Uterus (tissue), 4 donors: ENCODE results near the gene RANBP10. TPM values are rescaled to one million over a fixed set of nuclear protein-coding genes. Genes with fewer than 3 reads are reported as not detected.

Source experiments
- DNase-seq, 2 donors: peaks; one replicate each; pipeline ENCODE4 v3.0.0-alpha.2; 2019 to 2020
- H3K27ac ChIP-seq, 2 donors: fragments of 200-600 bp; sonication (generic); 1 replicate in 1 of 2; 2 replicates in 1 of 2; pipeline ENCODE4 v1.5.1; 2016 to 2018
- H3K27me3 ChIP-seq, 2 donors: fragments of 200-600 bp; sonication (generic); one replicate each; pipeline ENCODE4 v1.5.1; 2018 to 2019; ENCODE audit warnings: control low read depth in 1 of 2
- H3K36me3 ChIP-seq, 2 donors: fragments of 200-600 bp; sonication (generic); one replicate each; pipeline ENCODE4 v1.5.1; 2019; ENCODE audit warnings: control low read depth in 1 of 2
- H3K4me1 ChIP-seq, 2 donors: fragments of 200-600 bp; sonication (generic); one replicate each; pipeline ENCODE4 v1.5.1; 2018 to 2019; ENCODE audit warnings: control low read depth in 1 of 2
- H3K4me3 ChIP-seq, 2 donors: fragments of 200-600 bp; sonication (generic); 1 replicate in 1 of 2; 2 replicates in 1 of 2; pipeline ENCODE4 v1.5.1; 2018 to 2019; ENCODE audit warnings: mild to moderate bottlenecking in 1 of 2
- H3K9me3 ChIP-seq, 2 donors: fragments of 200-600 bp; sonication (generic); one replicate each; pipeline ENCODE4 v1.5.1; 2019; ENCODE audit warnings: control low read depth in 1 of 2
- POLR2A ChIP-seq, 2 donors: fragments of 450-650 bp; IDR thresholded peaks; one replicate each; pipeline ENCODE4 v1.6.1; 2016; ENCODE audit warnings: antibody characterized with exemption in 2 of 2, mild to moderate bottlenecking in 1 of 2, moderate library complexity in 1 of 2
- intact Hi-C: fragments of 100-400 bp; cut with DNase I; formaldehyde crosslinking; loops from one replicate; pipeline ENCODE4 v1.15.1; 2023; ENCODE audit warnings: low total_unique reads
- total RNA-seq, 4 donors: library from RNA; depleted of rRNA in 3 of 4; stranded (reverse); fragments of >200 nt in 3 of 4; gene quantifications; one replicate each; pipeline versions ENCODE4 v1.1.0 to v1.2.4, GENCODE V29; 2014 to 2023
- TF ChIP-seq, protein P1 (sequence below), 4 experiments: fragments of 200-600 bp in 2 of 4; fragments of 450-650 bp in 2 of 4; sonication (generic) in 2 of 4; IDR thresholded peaks; one replicate each; pipeline ENCODE4 v1.5.1; 2016 to 2019; ENCODE audit warnings: antibody characterized with exemption in 4 of 4, mild to moderate bottlenecking in 2 of 4, moderate library complexity in 1 of 4
- donor health status: DM: yes; HTN: yes; CAD: no.

Gene RANBP10
- total RNA-seq, 4 donors from 2014 or later, result 4.9 to 22.7 (median 8.5) TPM

DNA sequence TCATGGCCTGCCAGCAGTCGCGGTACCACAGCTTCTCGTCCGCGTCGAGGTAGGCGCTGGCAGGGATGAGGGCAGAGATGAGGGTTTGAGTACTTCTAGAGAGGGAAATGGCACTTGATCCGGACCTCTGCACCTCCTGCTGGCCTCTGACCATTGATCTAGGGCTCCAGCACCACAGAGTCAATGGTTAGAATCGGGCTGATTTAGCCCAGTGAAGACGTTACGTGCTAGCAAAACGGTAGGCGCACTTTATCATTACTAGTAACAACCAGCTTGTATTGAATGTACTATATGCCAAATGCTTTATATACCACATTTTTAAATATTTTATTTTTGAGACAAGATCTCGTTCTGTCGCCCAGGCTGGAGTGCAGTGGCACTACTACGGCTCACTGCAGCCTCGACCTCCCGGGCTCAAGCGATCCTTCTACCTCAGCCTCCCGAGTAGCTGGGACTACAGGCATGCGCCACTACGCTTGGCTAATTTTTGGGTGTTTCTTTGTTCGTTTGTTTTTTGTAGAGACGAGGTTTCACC is 855 bp upstream of the RANBP10 start:
- Histone ChIP-seq H3K27me3 (no peaks in the 10 kb centered on the region), H3K36me3 (no peaks in the 10 kb centered on the region), H3K4me1 (no peaks in the 10 kb centered on the region), H3K4me3 (peak overlapping the region; percentile 83 to 89), H3K27ac (peak overlapping the region; percentile 77 to 85), H3K9me3 (no peaks in the 10 kb centered on the region)
- TF ChIP-seq, protein P1, sequence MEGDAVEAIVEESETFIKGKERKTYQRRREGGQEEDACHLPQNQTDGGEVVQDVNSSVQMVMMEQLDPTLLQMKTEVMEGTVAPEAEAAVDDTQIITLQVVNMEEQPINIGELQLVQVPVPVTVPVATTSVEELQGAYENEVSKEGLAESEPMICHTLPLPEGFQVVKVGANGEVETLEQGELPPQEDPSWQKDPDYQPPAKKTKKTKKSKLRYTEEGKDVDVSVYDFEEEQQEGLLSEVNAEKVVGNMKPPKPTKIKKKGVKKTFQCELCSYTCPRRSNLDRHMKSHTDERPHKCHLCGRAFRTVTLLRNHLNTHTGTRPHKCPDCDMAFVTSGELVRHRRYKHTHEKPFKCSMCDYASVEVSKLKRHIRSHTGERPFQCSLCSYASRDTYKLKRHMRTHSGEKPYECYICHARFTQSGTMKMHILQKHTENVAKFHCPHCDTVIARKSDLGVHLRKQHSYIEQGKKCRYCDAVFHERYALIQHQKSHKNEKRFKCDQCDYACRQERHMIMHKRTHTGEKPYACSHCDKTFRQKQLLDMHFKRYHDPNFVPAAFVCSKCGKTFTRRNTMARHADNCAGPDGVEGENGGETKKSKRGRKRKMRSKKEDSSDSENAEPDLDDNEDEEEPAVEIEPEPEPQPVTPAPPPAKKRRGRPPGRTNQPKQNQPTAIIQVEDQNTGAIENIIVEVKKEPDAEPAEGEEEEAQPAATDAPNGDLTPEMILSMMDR (IDR thresholded peaks at IDR 0.05), result peak in 2 of 4 experiments; percentile 5 to 13
- no peak for TF ChIP-seq POLR2A (IDR thresholded peaks at IDR 0.05)
- intact Hi-C loops, result no loop called here
- DNase-seq, result no peak

DNA sequence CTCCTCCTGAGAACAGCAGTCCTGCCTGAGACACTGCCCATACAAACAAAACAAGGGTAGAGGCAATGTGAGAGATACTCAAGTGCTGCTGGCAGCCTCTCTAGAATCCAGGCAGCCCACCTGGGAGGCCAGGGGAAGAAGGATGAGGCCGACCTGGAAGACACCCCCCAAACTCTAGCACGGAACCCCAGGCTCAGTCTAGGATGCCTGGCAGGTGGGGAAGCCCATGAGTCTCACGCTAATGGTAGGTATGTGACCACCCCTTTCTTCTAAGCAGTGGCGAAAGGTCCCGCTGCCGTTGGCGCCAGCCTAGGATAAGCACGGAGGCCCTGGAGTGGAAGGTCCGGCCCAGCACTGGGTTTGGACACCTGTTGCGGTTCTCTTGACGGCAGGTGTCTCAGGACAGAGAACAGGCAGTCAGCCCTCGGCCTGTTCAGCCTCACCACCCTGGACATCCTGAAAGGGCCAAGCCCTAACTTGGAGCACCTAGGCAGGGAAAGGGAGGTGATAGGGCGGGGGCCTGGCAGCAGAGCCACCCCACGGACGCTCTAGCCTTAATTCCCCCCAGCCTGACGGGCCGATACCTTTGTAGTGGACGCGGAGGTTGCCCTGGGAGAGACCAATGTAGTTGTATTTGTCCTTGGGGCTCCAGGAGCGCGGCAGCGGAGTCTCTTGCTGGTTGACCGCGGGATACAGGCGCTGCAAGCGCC is 487 bp downstream of the RANBP10 start:
- no peaks in the 10 kb centered on the region for H3K27me3 ChIP-seq
- peak overlapping the region; percentile 79 to 87 for H3K27ac ChIP-seq
- intact Hi-C loops, result no loop called here
- H3K9me3 ChIP-seq, result no peaks in the 10 kb centered on the region
- H3K4me3 ChIP-seq, result peak overlapping the region; percentile 83 to 89
- peak in 1 of 2 donors; percentile 25 for DNase-seq
- no peaks in the 10 kb centered on the region for H3K36me3 ChIP-seq
- no peaks in the 10 kb centered on the region for H3K4me1 ChIP-seq
- TF ChIP-seq POLR2A (IDR thresholded peaks at IDR 0.05), result no peak
- TF ChIP-seq, protein P1 (IDR thresholded peaks at IDR 0.05), result no peak

DNA sequence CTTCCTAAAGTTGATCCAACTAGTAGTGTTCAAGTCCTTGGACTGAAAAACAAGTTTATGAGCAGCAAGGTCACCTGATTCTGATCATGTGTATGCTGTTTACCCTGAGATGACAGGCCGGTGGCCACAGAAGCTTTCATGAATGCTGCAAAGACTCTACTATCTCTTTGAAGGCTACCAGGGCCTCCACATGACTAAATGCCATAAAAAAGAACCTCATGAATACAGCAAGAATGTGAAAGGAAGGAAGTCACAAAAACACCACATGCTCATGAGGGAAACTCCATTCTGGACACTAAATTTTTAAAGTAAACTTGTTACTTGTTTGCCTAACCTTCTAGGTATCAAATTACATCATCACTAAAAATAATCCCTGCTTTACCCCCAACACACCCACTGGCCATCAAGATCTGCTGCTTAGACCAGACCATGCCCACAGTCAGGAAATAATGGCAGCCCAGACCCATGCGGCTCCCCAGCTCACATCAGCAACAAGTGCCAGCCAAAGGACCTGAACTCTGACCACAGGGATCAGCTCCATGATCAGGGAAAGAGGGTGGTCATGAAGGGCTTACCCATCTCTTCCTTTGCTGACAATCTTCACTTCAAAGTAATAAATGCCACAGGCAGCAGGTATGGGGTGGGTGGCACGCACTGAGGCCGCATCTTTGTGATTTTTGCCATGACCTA is 1.4 kb downstream of the RANBP10 start:
- Histone ChIP-seq H3K4me3 (peak overlapping the region in 1 of 2 donors; percentile 89), H3K36me3 (no peaks in the 10 kb centered on the region), H3K27me3 (no peaks in the 10 kb centered on the region), H3K4me1 (no peaks in the 10 kb centered on the region), H3K27ac (no peak overlapping the region), H3K9me3 (no peaks in the 10 kb centered on the region)
- no peak for DNase-seq
- TF ChIP-seq, protein P1 (IDR thresholded peaks at IDR 0.05), result no peak
- TF ChIP-seq POLR2A (IDR thresholded peaks at IDR 0.05), result no peak
- intact Hi-C loops, result no loop called here

DNA sequence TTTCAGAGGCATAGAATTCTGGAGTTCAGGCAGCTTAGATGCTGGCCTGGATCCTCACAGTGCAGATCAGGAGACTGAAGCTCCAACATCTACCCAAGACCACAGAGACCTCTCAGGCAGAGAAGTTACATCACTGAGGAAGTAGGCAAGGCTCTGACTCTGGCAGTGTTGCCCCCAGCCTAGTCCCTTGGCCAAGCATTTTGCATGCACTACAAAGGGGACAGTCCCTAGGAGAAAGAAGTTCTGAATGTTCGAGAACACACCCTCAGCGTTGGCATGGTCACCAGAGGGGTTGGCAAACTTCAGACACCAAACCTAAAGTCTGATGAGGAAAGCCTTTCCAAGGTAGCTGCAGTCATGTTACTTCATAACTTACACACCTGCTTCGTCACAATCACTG is 2.5 kb downstream of the RANBP10 start:
- Histone ChIP-seq H3K27me3 (no peaks in the 10 kb centered on the region), H3K9me3 (no peaks in the 10 kb centered on the region), H3K4me3 (no peak overlapping the region), H3K27ac (no peak overlapping the region), H3K36me3 (no peaks in the 10 kb centered on the region), H3K4me1 (no peaks in the 10 kb centered on the region)
- TF ChIP-seq, protein P1 (IDR thresholded peaks at IDR 0.05), result no peak
- no peak for TF ChIP-seq POLR2A (IDR thresholded peaks at IDR 0.05)
- no peak for DNase-seq
- intact Hi-C loops, result no loop called here

DNA sequence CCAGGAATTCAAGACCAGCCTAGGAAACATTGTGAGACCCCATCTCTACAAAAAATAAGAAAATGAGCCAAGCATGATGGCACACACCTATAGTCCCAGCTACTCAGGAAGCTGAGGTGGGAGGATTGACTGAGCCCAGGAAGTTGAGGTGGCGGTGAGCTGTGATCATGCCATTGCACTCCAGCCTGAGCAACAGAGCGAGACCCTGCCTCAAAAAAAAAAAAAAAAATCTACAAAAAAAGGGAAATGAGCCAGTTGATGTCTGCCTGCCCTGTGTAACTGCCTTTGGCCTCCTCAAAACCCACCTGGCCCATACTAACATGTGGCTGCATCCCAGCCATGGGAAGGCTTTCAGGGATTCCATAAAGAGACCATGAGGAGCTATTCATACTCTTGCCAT is 4.5 kb downstream of the RANBP10 start:
- no peaks in the 10 kb centered on the region for H3K9me3 ChIP-seq
- no peak for TF ChIP-seq POLR2A (IDR thresholded peaks at IDR 0.05)
- intact Hi-C loops, result no loop called here
- no peak for DNase-seq
- no peaks in the 10 kb centered on the region for H3K27me3 ChIP-seq
- no peak overlapping the region for H3K4me3 ChIP-seq
- H3K36me3 ChIP-seq, result no peaks in the 10 kb centered on the region
- H3K27ac ChIP-seq, result no peak overlapping the region
- no peaks in the 10 kb centered on the region for H3K4me1 ChIP-seq
